ENCODE results near the gene SLC25A53. TPM values are rescaled to one million over a fixed set of nuclear protein-coding genes. Genes with fewer than 3 reads are reported as not detected.
A peak's percentile ranks its signal among the peaks of the same experiment; 100 is the strongest.

The SLC25A53 gene
- polyA plus RNA-seq (2012; ENCODE audit: low read depth, missing spikeins) = 2.8 TPM

GRCh38 chrX:104156630-104157529 is at the start of gene SLC25A53:
SLC25A53 (minus strand) TSS chrX:104157009; CDS start chrX:104105257, 51,752 bp downstream.
- peak; percentile 19 for DNase-seq (ENCODE audit: insufficient read length, low spot score)
- peak; percentile 91 for FAIRE-seq
- TF ChIP-seq TAF1 (IDR thresholded peaks at IDR 0.05; ENCODE audit: low read depth, low read length) = peak; percentile 55; the same call in 1 of the 2 replicates
- TF ChIP-seq SPI1 (IDR thresholded peaks at IDR 0.05; ENCODE audit: low read depth, low read length) = peak; percentile 23; the same call in 1 of the 2 replicates
- peak; percentile 72 for TF ChIP-seq POLR2A (IDR thresholded peaks at IDR 0.05; ENCODE audit: low read depth, low read length)
- 0 out of 2 replicates have a peak, but pooled peaks have one; percentile 14 for TF ChIP-seq POU2F2 (IDR thresholded peaks at IDR 0.05; ENCODE audit: low read depth, low read length)
- peak; percentile 62 for TF ChIP-seq POLR2AphosphoS5 (IDR thresholded peaks at IDR 0.05; ENCODE audit: low read depth, low read length)
- TF ChIP-seq PAX5 (IDR thresholded peaks at IDR 0.05; ENCODE audit: insufficient read depth, low read length, severe bottlenecking) = no peak

GRCh38 chrX:104205548-104205947 is 48.7 kb upstream of the SLC25A53 start:
- TF ChIP-seq POLR2AphosphoS5 (IDR thresholded peaks at IDR 0.05; ENCODE audit: low read depth, low read length) = no peak
- no peak for TF ChIP-seq POLR2A (IDR thresholded peaks at IDR 0.05; ENCODE audit: low read depth, low read length)
- TF ChIP-seq PAX5 (IDR thresholded peaks at IDR 0.05; ENCODE audit: insufficient read depth, low read length, severe bottlenecking) = no peak
- no peak for TF ChIP-seq TAF1 (IDR thresholded peaks at IDR 0.05; ENCODE audit: low read depth, low read length)
- TF ChIP-seq POU2F2 (IDR thresholded peaks at IDR 0.05; ENCODE audit: low read depth, low read length) = no peak
- no peak for TF ChIP-seq SPI1 (IDR thresholded peaks at IDR 0.05; ENCODE audit: low read depth, low read length)
- FAIRE-seq = no peak

GRCh38 chrX:104195489-104196084 is 38.8 kb upstream of the SLC25A53 start:
- FAIRE-seq (no peak), DNase-seq (ENCODE audit: insufficient read length, low spot score) (peak; percentile 1)
- no peak for TF ChIP-seq PAX5 (IDR thresholded peaks at IDR 0.05; ENCODE audit: insufficient read depth, low read length, severe bottlenecking)
- TF ChIP-seq TAF1 (IDR thresholded peaks at IDR 0.05; ENCODE audit: low read depth, low read length) = no peak
- no peak for TF ChIP-seq POLR2AphosphoS5 (IDR thresholded peaks at IDR 0.05; ENCODE audit: low read depth, low read length)
- TF ChIP-seq POLR2A (IDR thresholded peaks at IDR 0.05; ENCODE audit: low read depth, low read length) = no peak
- TF ChIP-seq POU2F2 (IDR thresholded peaks at IDR 0.05; ENCODE audit: low read depth, low read length) = no peak
- no peak for TF ChIP-seq SPI1 (IDR thresholded peaks at IDR 0.05; ENCODE audit: low read depth, low read length)

More at GRCh38 chrX:104205548-104205947, 48.7 kb upstream of the SLC25A53 start:
- DNase-seq (ENCODE audit: insufficient read length, low spot score) = no peak

GRCh38 chrX:104195013-104195412 is 38.2 kb upstream of the SLC25A53 start:
- FAIRE-seq (no peak), DNase-seq (ENCODE audit: insufficient read length, low spot score) (no peak)
- no peak for TF ChIP-seq POU2F2 (IDR thresholded peaks at IDR 0.05; ENCODE audit: low read depth, low read length)
- TF ChIP-seq POLR2A (IDR thresholded peaks at IDR 0.05; ENCODE audit: low read depth, low read length) = no peak

GRCh38 chrX:104193485-104193884 is 36.7 kb upstream of the SLC25A53 start:
- DNase-seq (ENCODE audit: insufficient read length, low spot score) (no peak), FAIRE-seq (no peak)
- TF ChIP-seq POLR2A (IDR thresholded peaks at IDR 0.05; ENCODE audit: low read depth, low read length) (no peak), POLR2AphosphoS5 (IDR thresholded peaks at IDR 0.05; ENCODE audit: low read depth, low read length) (no peak), SPI1 (IDR thresholded peaks at IDR 0.05; ENCODE audit: low read depth, low read length) (no peak), PAX5 (IDR thresholded peaks at IDR 0.05; ENCODE audit: insufficient read depth, low read length, severe bottlenecking) (no peak), POU2F2 (IDR thresholded peaks at IDR 0.05; ENCODE audit: low read depth, low read length) (no peak), TAF1 (IDR thresholded peaks at IDR 0.05; ENCODE audit: low read depth, low read length) (no peak)

GRCh38 chrX:104189837-104190236 is 33.0 kb upstream of the SLC25A53 start:
- FAIRE-seq (no peak), DNase-seq (ENCODE audit: insufficient read length, low spot score) (no peak)
- no peak for TF ChIP-seq PAX5 (IDR thresholded peaks at IDR 0.05; ENCODE audit: insufficient read depth, low read length, severe bottlenecking)
- no peak for TF ChIP-seq POLR2A (IDR thresholded peaks at IDR 0.05; ENCODE audit: low read depth, low read length)
- no peak for TF ChIP-seq SPI1 (IDR thresholded peaks at IDR 0.05; ENCODE audit: low read depth, low read length)
- no peak for TF ChIP-seq POU2F2 (IDR thresholded peaks at IDR 0.05; ENCODE audit: low read depth, low read length)
- no peak for TF ChIP-seq POLR2AphosphoS5 (IDR thresholded peaks at IDR 0.05; ENCODE audit: low read depth, low read length)
- no peak for TF ChIP-seq TAF1 (IDR thresholded peaks at IDR 0.05; ENCODE audit: low read depth, low read length)

- FAIRE-seq (peak; percentile 72), DNase-seq (ENCODE audit: insufficient read length, low spot score) (no peak)
- no peak for TF ChIP-seq SPI1 (IDR thresholded peaks at IDR 0.05; ENCODE audit: low read depth, low read length)
- no peak for TF ChIP-seq PAX5 (IDR thresholded peaks at IDR 0.05; ENCODE audit: insufficient read depth, low read length, severe bottlenecking)
- no peak for TF ChIP-seq TAF1 (IDR thresholded peaks at IDR 0.05; ENCODE audit: low read depth, low read length)
- TF ChIP-seq POU2F2 (IDR thresholded peaks at IDR 0.05; ENCODE audit: low read depth, low read length) = no peak
Measured at GRCh38 chrX:104187931-104188330, 31.1 kb upstream of the SLC25A53 start.

GRCh38 chrX:104183685-104184084 is 26.9 kb upstream of the SLC25A53 start:
- TF ChIP-seq POLR2AphosphoS5 (IDR thresholded peaks at IDR 0.05; ENCODE audit: low read depth, low read length) (no peak), TAF1 (IDR thresholded peaks at IDR 0.05; ENCODE audit: low read depth, low read length) (no peak), POLR2A (IDR thresholded peaks at IDR 0.05; ENCODE audit: low read depth, low read length) (no peak), POU2F2 (IDR thresholded peaks at IDR 0.05; ENCODE audit: low read depth, low read length) (no peak), PAX5 (IDR thresholded peaks at IDR 0.05; ENCODE audit: insufficient read depth, low read length, severe bottlenecking) (no peak), SPI1 (IDR thresholded peaks at IDR 0.05; ENCODE audit: low read depth, low read length) (no peak)
- DNase-seq (ENCODE audit: insufficient read length, low spot score) (no peak), FAIRE-seq (no peak)

GRCh38 chrX:104173841-104174240 is 17.0 kb upstream of the SLC25A53 start:
- TF ChIP-seq POLR2AphosphoS5 (IDR thresholded peaks at IDR 0.05; ENCODE audit: low read depth, low read length) (no peak), PAX5 (IDR thresholded peaks at IDR 0.05; ENCODE audit: insufficient read depth, low read length, severe bottlenecking) (no peak), POLR2A (IDR thresholded peaks at IDR 0.05; ENCODE audit: low read depth, low read length) (no peak), POU2F2 (IDR thresholded peaks at IDR 0.05; ENCODE audit: low read depth, low read length) (no peak)
- FAIRE-seq = no peak
- no peak for DNase-seq (ENCODE audit: insufficient read length, low spot score)

Measured in GM12891 (cell line).